Glutamatergic neuron (in vitro differentiated cells): ENCODE measurements around the gene SLC10A3. TPM values are rescaled to one million over a fixed set of nuclear protein-coding genes. Genes with fewer than 3 reads are reported as not detected.

Experiments used
- DNase-seq: peaks from one replicate; pipeline ENCODE4 v3.0.0; 2022
- H3K27ac Mint-ChIP-seq: one replicate; pipeline ENCODE4 v1.8.0; 2020; ENCODE audit warnings: mild to moderate bottlenecking, mixed read lengths, inconsistent platforms; ENCODE audit not compliant: unreplicated experiment
- H3K27me3 Mint-ChIP-seq: one replicate; pipeline ENCODE4 v1.8.0; 2020; ENCODE audit warnings: mild to moderate bottlenecking, moderate library complexity, mixed read lengths, inconsistent platforms; ENCODE audit not compliant: unreplicated experiment
- H3K36me3 Mint-ChIP-seq: one replicate; pipeline ENCODE4 v1.8.0; 2020; ENCODE audit warnings: mild to moderate bottlenecking, mixed read lengths, inconsistent platforms; ENCODE audit not compliant: unreplicated experiment
- H3K4me1 Mint-ChIP-seq: one replicate; pipeline ENCODE4 v1.8.0; 2020; ENCODE audit warnings: mild to moderate bottlenecking, low read depth, mixed read lengths, inconsistent platforms; ENCODE audit not compliant: unreplicated experiment
- H3K4me3 Mint-ChIP-seq: one replicate; pipeline ENCODE4 v1.8.0; 2020; ENCODE audit warnings: mild to moderate bottlenecking, mixed read lengths, inconsistent platforms; ENCODE audit not compliant: unreplicated experiment
- H3K9me3 Mint-ChIP-seq: one replicate; pipeline ENCODE4 v1.8.0; 2020; ENCODE audit warnings: mild to moderate bottlenecking, moderate library complexity, mixed read lengths, inconsistent platforms; ENCODE audit not compliant: unreplicated experiment
- total RNA-seq: library from RNA; stranded (reverse); fragmentation: NEBNext Ultra II Directional; extraction: Animal tissue kit (Norgen Biotek cat#: 25700); gene quantifications from one replicate; pipeline ENCODE4 v1.2.1, GENCODE V29; 2021; ENCODE audit not compliant: unreplicated experiment
- TF ChIP-seq, protein P1 (sequence below): fragments of 200-600 bp; sonication (generic); IDR thresholded peaks from one replicate; pipeline ENCODE4 v1.5.0; 2021; ENCODE audit not compliant: partially characterized antibody, unreplicated experiment

Gene SLC10A3
- total RNA-seq, 1 donor from 2014 or later, result 6.1 TPM

DNA sequence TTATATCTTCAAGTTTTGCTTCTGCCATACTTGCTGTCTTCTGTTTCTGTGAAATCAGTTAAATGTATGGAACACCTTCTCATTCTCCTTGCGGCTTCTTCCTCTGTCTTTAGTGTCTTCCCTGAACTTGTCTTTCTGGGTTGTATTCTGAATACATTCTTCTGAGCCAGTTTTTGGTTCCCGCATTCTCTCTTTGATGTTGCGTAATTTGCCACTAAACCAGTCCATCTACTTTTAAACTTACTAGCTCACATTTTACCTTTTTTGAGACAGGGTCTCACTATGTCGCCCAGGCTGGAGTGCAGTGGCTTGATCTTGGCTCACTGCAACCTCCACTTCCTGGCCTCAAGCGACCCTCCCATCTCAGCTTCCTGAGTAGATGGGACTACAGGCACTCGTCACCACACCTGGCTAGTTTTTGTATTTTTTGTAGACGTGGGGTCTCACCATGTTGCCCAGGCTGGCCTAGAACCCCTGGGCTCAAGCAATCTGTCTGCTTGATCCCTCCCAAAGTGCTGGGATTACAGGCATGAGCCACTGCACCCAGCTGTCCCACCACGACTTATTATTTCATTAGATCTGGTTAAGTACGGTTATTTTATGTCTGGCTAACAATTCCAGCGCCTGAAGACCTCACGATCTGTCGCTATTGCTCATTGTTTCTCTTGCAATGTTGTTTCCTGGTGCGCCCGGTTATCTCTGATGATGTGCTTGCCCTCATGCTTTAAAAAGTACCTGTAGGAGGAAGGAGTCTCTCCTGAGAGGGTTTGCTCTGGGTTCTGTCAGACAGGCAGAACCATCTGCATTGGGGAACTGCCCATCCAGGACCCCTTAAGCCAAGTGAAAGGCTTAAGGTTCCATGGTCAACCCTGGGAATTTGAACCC lies 35.4 kb upstream of the SLC10A3 start:
- no peak for DNase-seq
- Mint-ChIP-seq H3K27ac (no peak overlapping the region), H3K4me3 (no peak overlapping the region), H3K9me3 (peaks cover 4% of the 10 kb centered on the region), H3K27me3 (peaks cover 1% of the 10 kb centered on the region), H3K4me1 (peaks cover 3% of the 10 kb centered on the region), H3K36me3 (no peaks in the 10 kb centered on the region)
- TF ChIP-seq, protein P1, sequence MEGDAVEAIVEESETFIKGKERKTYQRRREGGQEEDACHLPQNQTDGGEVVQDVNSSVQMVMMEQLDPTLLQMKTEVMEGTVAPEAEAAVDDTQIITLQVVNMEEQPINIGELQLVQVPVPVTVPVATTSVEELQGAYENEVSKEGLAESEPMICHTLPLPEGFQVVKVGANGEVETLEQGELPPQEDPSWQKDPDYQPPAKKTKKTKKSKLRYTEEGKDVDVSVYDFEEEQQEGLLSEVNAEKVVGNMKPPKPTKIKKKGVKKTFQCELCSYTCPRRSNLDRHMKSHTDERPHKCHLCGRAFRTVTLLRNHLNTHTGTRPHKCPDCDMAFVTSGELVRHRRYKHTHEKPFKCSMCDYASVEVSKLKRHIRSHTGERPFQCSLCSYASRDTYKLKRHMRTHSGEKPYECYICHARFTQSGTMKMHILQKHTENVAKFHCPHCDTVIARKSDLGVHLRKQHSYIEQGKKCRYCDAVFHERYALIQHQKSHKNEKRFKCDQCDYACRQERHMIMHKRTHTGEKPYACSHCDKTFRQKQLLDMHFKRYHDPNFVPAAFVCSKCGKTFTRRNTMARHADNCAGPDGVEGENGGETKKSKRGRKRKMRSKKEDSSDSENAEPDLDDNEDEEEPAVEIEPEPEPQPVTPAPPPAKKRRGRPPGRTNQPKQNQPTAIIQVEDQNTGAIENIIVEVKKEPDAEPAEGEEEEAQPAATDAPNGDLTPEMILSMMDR, result no peak

DNA sequence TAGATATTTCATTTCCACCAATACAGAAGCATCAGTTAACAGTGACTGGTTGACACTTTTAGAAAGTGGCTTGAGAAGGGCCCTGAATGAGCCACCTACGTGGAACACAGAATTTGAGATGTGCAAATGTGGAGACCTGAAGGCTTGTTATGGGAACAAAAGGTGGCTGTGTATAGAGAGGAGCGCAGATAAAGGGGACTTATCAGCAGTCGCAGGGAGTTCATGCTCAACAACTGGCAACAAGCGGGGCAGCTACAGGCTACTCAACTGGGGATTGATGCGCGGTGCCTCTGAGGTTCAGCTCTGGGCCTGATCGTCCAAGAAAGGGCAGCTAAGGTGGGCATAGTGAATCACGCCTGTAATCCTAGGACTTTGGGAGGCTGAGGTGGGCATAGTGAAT lies 29.0 kb upstream of the SLC10A3 start:
- Mint-ChIP-seq H3K4me1 (peaks cover 6% of the 10 kb centered on the region), H3K4me3 (no peak overlapping the region), H3K27me3 (no peaks in the 10 kb centered on the region), H3K27ac (no peak overlapping the region), H3K9me3 (peaks cover 2% of the 10 kb centered on the region), H3K36me3 (no peaks in the 10 kb centered on the region)
- DNase-seq, result no peak
- TF ChIP-seq, protein P1, result no peak

DNA sequence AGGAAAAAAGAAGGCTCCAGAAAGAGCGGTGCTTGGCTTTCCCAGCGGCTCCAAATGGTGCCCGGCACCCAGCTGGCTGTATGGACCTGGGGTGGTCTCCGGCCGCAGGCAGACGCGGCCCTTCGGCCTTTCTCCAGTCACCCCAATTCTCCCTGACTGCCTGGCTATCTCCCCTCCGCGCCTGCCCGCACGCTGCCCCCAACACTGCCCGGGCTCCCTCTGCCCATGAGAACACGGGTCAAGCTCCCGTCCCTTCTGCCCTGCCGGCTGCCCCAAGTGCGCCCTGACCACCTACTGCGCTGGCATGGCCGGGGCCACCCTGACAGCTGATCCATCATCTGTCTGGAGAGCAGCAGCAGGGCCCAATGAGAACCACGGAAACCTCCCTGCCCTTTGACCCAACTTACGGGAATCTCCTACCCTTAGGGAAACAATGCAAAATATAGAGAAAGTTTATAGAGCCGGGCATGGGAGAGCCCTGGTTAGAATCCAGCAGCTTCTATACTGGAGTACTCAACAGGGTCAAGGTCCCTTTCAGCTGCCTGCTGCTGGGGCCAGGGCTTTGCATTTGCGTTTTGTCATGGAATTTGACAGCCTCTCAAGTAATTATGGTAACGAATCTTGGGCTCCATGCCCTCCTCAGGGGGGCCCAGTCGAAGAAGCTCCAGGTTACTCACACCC lies 26.8 kb upstream of the SLC10A3 start:
- Mint-ChIP-seq H3K4me3 (no peak overlapping the region), H3K27me3 (no peaks in the 10 kb centered on the region), H3K36me3 (no peaks in the 10 kb centered on the region), H3K9me3 (peaks cover 2% of the 10 kb centered on the region), H3K27ac (peak overlapping the region; percentile 8), H3K4me1 (peaks cover 6% of the 10 kb centered on the region)
- no peak for DNase-seq
- TF ChIP-seq, protein P1, result no peak

DNA sequence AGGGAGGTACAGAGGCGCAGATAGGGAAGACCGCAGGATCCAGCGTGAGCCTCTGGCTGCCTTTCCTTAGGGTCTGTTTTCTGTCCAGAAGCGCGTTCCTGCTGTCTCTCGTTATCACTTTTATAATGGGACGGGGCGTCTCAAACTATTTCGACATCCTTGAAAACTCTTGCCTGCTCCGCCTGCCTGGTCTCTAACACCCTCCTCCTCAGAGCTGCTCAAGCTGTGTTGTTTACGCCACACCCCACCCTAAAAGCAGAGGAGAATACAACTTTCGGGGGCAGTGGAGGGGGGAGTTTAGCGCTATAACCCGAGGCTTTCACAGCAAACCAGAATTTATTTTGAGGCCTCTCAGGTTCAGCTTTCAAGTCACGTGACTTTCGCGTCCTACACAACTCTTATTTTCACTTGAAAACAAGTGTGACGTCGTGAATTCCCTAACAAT lies 26.2 kb upstream of the SLC10A3 start:
- no peak for DNase-seq
- Mint-ChIP-seq H3K4me1 (peaks cover 6% of the 10 kb centered on the region), H3K27me3 (no peaks in the 10 kb centered on the region), H3K9me3 (no peaks in the 10 kb centered on the region), H3K27ac (peak overlapping the region; percentile 86), H3K36me3 (no peaks in the 10 kb centered on the region), H3K4me3 (peak overlapping the region; percentile 87)
- TF ChIP-seq, protein P1, result no peak
